Activated effector memory CD4-positive, alpha-beta T cell treated with anti-CD3 and anti-CD28 coated beads, Interleukin-2, amount 50 U/mL, for 16 hours (primary cell): ENCODE data around the gene PI4KA.
"Not testable (repeated sequence)": the region's sequence is repeated elsewhere in the genome, so short reads cannot be mapped to it uniquely, and the experiment has no call there.

Experiments used
- DNase-seq: peaks from one replicate; pipeline ENCODE4 v3.0.0-alpha.2; 2020

The PI4KA gene

DNA sequence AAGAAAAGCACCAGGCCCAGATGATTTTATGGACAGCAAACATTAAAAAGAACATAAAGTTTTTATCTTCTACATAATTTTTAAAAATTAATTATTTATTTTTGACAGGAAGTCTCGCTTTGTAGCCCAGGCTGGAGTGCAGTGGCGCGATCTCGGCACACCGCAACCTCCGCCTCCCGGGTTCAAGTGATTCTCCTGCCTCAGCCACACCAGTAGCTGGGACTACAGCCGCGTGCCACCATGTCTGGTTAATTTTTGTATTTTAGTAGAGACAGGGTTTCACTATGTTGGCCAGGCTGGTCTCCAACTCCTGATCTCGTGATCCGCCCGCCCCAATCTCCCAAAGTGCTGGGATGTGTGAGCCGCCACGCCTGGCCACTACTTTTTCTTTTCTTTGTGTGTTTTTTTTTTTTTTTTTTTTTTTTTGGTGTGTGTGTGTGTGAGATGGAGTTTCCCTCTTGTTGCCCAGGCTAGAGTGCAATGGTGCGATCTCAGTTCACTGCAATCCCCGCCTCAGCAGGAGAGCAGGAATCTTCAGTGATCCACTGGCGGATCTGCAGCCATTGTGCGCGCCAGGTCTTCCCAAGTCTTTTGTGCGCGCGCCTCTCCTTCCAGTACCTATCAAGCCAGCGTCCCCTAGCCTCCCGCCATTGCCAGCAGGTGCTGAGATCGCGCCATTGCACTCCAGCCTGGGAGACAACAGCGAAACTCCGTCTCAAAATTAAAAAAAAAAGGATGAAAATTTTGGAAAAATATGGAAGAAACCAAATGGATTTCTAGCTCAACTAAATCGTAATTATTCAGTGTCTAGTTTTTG, 171.0 kb downstream of the PI4KA start:
- DNase-seq = not testable (repeated sequence)

DNA sequence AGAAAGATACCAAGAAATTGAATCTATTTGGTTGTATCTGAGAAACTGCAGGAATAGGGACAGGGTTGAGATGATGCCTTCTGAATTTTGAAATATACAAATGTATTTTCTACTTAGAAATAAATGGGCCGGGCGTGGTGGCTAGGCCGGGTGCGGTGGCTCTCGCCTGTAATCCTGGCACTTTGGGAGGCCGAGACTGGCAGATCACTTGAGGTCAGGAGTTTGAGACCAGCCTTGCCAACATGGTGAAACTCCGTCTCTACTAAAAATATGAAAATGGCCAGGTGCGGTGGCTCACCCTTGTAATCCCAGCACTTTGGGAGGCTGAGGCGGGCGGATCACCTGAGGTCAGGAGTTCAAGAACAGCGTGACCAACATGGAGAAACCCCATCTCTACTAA, 172.8 kb downstream of the PI4KA start:
- not testable (repeated sequence) for DNase-seq

DNA sequence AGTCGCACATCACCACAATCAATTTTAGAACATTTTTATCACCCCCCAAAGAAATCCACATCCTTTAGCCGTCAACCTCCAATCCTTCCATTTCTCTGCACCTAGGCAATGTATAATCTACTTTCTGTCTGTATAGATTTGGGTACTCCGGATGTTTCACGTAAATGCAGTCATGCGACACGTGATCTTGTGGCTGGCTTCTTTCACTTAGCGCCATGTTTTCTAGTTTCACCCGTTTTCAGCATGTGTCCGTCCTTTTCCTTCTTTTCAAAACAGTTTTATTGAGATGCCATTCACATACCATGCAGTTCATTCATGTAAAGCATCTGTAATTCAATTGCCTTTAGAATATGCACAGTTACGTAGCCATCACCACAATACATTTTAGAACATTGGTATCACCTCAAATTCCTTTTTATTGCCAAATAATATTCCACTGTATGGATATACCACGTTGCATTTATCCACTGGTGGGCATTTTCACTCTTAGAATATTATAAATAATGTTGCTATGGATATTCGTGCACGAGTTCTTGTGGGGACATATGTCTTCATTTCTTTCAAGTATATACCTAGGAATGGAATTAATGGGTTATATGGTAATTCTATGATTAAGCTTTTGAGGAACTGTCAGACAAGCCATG, 179.7 kb downstream of the PI4KA start:
- DNase-seq = not testable (repeated sequence)

- DNase-seq = no peak
These were observed 180.8 kb downstream of the PI4KA start for GRCh38 chr22:20677684-20678242.

DNA sequence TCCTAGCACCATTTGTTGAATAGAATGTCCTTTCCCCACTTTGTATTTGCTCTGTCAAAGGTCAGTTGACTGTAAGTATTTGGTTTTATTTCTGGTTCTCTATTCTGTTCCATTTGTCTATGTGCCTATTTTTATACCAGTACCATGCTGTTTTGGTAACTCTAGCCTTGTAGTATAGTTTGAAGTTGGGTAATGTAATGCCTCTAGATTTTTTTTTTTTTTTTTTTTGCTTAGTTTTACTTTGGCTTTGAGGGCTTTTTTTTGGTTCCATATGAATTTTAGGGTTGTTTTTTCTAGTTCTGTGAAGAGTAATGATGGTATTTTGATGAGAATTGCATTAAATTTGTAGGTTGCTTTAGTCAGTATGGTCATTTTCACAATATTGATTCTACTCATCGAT, 183.0 kb downstream of the PI4KA start:
- not testable (repeated sequence) for DNase-seq

DNA sequence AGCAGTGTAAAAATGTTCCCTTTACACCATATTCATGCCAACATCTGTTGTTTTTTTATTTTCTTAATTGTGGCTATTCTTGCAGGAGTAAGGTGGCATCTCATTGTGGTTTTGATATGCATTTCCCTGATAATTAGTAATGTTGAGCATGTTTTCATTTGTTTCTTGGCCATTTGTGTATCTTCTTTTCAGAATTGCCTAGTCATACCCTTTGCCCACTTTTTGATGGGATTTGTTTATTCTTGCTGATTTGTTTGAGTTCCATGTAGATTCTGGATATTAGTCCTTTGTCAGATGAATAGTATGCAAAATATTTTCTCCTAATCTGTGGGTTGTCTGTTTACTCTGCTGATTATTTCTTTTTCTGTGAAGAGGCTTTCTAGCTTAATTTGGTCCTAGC, 183.6 kb downstream of the PI4KA start:
- DNase-seq = no peak

GRCh38 chr22:20673295-20674195, 185.1 kb downstream of the PI4KA start:
- no peak for DNase-seq

GRCh38 chr22:20672732-20673131, 185.9 kb downstream of the PI4KA start:
- DNase-seq = no peak

DNA sequence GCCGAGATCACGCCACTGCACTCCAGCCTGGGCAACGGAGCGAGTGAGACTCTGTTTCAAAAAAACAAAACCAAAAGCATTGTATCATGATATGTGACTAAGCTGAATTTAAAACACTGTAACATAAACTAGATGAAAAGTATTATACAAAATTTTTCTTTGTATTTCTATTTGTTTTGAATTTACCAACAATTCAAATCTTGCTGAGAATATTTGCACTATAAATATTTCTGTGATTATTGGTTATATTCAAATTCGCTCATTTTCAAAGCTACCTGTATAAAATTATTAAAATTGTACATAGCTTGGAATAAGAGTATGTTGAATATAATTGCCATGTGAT, 186.6 kb downstream of the PI4KA start:
- DNase-seq = no peak

DNA sequence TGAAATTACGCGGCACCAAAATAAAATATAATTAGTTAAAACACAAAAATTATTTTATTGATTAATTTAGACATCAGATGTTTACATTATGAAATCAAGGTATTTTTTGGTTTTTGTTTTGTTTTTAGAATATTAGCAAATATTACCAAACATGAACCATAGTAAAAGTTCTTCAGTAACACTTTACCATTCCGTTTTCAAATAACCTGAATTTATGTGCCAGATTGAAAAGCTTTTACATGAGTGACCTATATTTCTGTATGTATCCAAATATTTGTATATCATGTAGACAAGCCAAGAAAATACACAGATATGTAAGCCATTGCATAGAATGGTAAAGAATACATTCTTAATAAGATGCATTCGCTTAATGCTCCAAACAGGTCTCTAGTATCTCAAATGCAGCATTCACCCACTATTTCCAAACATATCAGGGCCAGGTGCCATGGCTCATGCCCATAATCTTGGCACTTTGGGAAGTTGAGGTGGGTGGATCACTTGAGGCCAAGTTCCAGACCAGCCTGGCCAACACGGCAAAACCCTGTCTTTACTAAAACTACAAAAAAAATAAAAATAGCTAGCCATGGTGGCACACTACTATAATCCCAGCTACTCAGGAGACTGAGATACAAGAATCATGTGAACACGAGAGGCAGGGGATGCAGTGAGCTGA, 187.1 kb downstream of the PI4KA start:
- no peak for DNase-seq

DNA sequence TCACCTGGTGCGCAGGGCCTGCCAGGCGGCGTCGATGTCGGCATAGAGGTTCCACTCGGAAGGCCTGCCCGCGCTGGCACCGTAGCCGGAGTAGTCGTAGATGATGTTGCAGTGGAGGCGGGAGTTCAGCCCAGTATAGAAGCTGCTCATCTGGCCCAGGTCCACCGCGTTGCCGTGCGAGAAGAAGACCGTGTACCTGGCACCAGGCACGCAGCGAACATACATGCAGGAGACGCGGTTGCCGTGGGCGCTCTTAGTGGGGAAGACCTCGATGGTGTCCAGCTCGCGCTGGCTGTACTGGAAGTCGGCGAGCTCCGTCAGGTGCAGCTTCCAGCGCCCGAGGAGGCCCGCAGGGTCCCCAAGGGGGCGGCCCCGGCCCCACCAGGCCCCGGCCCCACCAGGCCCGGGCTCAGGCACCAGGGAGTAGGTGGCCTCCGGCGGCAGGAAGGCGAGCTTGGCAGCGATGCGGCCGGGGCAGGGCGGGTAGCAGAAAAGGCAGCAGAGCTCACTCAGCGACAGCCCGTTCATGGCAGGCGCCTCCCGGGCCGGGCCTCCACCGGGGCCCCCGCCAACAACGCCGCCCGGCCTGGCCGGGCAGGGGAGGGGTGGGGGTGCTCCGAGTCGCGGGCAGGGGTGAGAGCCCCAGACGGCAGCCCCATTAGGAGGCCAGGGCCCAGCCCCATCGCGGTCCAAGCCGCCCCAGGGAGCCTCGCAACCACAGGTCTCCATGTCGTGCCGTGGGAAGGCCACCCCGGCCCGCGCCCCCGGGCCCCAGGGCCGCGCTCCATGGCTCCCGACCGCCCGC, 188.0 kb downstream of the PI4KA start:
- not testable (repeated sequence) for DNase-seq

- not testable (repeated sequence) for DNase-seq
These were observed 188.7 kb downstream of the PI4KA start for GRCh38 chr22:20669884-20670283.

- DNase-seq = not testable (repeated sequence)
These were observed 189.1 kb downstream of the PI4KA start for GRCh38 chr22:20669471-20669870.

- not testable (repeated sequence) for DNase-seq
These were observed 189.8 kb downstream of the PI4KA start for GRCh38 chr22:20668769-20669168.

GRCh38 chr22:20668226-20668625, 190.4 kb downstream of the PI4KA start:
- DNase-seq = not testable (repeated sequence)

GRCh38 chr22:20667548-20667947, 191.1 kb downstream of the PI4KA start:
- DNase-seq = not testable (repeated sequence)

DNA sequence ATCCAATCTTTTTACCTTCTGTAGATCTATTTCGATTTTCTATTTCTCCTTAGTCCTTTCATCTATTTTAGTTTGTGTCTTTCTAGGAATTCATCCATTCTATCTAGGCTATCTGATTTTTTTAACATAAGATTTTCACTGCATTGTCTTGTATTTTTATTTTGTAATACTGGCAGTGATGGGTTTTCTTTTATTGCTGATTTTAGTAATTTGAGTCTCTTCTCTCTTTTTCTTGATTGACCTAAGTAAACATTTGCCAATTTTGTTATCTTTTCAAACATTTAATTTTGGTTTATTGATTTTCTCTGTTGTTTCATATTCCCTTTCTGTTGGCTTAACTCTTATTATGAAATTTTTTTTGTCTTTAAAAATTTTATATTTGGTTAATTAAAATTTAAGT, 192.1 kb downstream of the PI4KA start:
- no peak for DNase-seq

DNA sequence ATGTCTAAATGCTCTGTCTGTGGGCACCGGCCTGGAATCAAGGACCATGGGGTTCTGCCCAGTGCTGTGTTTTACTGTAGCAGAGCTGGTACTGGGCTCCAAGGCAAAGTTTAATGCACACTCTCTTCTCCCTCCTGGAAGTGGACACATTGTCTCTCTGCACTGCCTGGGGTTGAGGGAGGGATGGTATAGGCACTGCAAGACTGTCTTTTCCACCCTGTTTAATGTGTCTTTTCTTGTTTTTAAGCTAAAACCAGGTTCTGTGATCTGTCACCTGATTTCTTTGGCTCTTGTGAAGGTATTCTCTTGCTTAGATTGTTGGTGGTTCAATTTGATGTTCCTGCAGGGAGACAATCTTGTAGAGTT, 194.0 kb downstream of the PI4KA start:
- DNase-seq = no peak

DNA sequence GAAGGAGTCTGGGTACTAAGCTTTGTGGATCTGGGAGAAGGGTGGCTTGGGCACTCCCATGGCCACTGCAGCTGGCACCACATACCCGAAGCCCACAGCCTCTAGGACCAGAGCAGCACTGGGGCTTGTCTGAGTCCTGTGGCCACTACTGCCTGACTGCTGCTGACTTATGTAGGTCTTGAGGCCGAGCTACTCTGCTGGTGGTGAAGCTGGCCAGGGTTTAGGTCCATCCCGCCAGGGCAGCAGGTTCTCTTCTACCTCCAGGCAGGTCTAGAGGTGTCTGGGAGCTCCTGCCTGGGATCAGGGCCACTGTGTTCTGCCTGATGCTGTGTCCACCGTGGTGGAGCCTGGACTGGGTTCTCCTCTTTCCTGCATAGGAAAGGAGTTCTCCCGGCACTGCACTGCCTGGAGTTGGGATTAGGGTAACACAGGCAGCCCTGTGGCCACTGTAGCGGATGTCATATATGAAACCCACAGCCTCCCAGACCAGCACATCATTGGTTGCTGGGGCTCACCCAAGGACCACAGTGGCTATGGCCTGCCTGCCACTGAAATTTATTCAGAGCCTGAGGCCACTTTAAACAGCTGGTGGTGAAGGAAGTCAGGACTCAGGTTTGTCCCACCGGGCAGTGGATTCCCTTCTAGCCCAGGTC, 194.5 kb downstream of the PI4KA start:
- DNase-seq = no peak

GRCh38 chr22:20663137-20663828, 195.3 kb downstream of the PI4KA start:
- no peak for DNase-seq
